Motor neuron (in vitro differentiated cells): Measurements from ENCODE around the gene PODN. TPM values are rescaled to one million over a fixed set of nuclear protein-coding genes. Genes with fewer than 3 reads are reported as not detected.
A peak's percentile ranks its signal among the peaks of the same experiment; 100 is the strongest.

Source experiments
- ATAC-seq, 8 experiments: fragments of 200-7000 bp; cut with Tn5 transposase; replicated peaks in 6 of 8; 2 replicates each; pipeline ENCODE4 v1.8.0; 2021; ENCODE audit warnings: mild to moderate bottlenecking in 8 of 8, moderate library complexity in 8 of 8
- H3K27ac ChIP-seq, 2 donors: fragments of 250-450 bp; sonication (Bioruptor Pico); 2 replicates each; pipeline ENCODE4 v1.9.0; 2021; ENCODE audit warnings: antibody characterized with exemption in 2 of 2, mild to moderate bottlenecking in 2 of 2, moderate library complexity in 1 of 2
- H3K4me1 ChIP-seq, 2 donors: fragments of 250-450 bp; sonication (Bioruptor Pico); replicated peaks in 1 of 2; 2 replicates each; pipeline ENCODE4 v1.6.1; 2021; ENCODE audit warnings: antibody characterized with exemption in 2 of 2, mild to moderate bottlenecking in 2 of 2, moderate library complexity in 1 of 2
- H3K4me3 ChIP-seq, 5 donors: fragments of 250-450 bp; sonication (Bioruptor Pico); 2 replicates each; pipeline ENCODE4 v1.9.0; 2021; ENCODE audit warnings: antibody characterized with exemption in 5 of 5, mild to moderate bottlenecking in 5 of 5, moderate library complexity in 4 of 5
- WGBS, 10 experiments: fragments of 450-650 bp; shearing (Covaris generic); methylation state at CpG; one replicate each; pipeline ENCODE4 v1.0.0; 2022; 5-methylcytosine and 5-hydroxymethylcytosine counted together
- in situ Hi-C, 9 experiments: fragments of 400-800 bp; cut with MboI; loops; one replicate each; pipeline ENCODE4 v1.15.0; 2021; ENCODE audit warnings: low sequenced_read_pairs in 9 of 9, low pct_unique_long_range_greater_than_20kb in 2 of 9; ENCODE audit not compliant: unreplicated experiment in 9 of 9
- total RNA-seq, 8 experiments: library from RNA; unstranded; fragments of 300-600 nt; gene quantifications; 2 replicates each; pipeline versions ENCODE4 v1.2.3 to v1.2.4, GENCODE V29; 2022

PODN gene
- total RNA-seq, 8 experiments from 2014 or later: 0.05 to 37.9 (median 1.2) TPM

GRCh38 chr1:53107570-53108322 lies 45.7 kb downstream of the PODN start:
- no peak overlapping the region for H3K4me3 ChIP-seq
- in situ Hi-C loops: no loop called here
- no peak overlapping the region for H3K27ac ChIP-seq
- WGBS, 10 experiments: 4 to 100% (median 85%) methylated on average over 2 to 15 of the region's 15 CpGs
- peaks cover 12 to 27% of the 10 kb centered on the region in 2 donors for H3K4me1 ChIP-seq
- ATAC-seq: peak in 1 of 8 experiments; percentile 12

- in situ Hi-C loops: no loop called here
- ATAC-seq: peak in 5 of 8 experiments; percentile 60 to 80 (median 71)
- H3K27ac ChIP-seq: no peak overlapping the region
Measured at GRCh38 chr1:53108646-53109580, 46.9 kb downstream of the PODN start.

GRCh38 chr1:53110370-53111072 lies 48.5 kb downstream of the PODN start:
- 0 to 100% (median 73%) methylated on average over 1 to 14 of the region's 18 CpGs; no CpG with 5 or more reads in 1 of the 10 experiments for WGBS, 10 experiments
- in situ Hi-C loops: no loop called here
- H3K4me3 ChIP-seq: no peak overlapping the region
- peak in 3 of 8 experiments; percentile 57 to 77 (median 58) for ATAC-seq
- peaks cover 8 to 21% of the 10 kb centered on the region in 2 donors for H3K4me1 ChIP-seq
- H3K27ac ChIP-seq: no peak overlapping the region

More at GRCh38 chr1:53108646-53109580, 46.9 kb downstream of the PODN start:
- Histone ChIP-seq H3K4me3 (no peak overlapping the region), H3K4me1 (peaks cover 12 to 27% of the 10 kb centered on the region in 2 donors)
- 0 to 89% (median 78%) methylated on average over 1 to 12 of the region's 14 CpGs; no CpG with 5 or more reads in 1 of the 10 experiments for whole genome bisulfite sequencing, 10 experiments

GRCh38 chr1:53111073-53111556 lies 49.1 kb downstream of the PODN start:
- no peak overlapping the region for H3K27ac ChIP-seq
- 0 to 92% (median 79%) methylated on average over 2 to 7 of the region's 10 CpGs; no CpG with 5 or more reads in 4 of the 10 experiments for WGBS, 10 experiments
- H3K4me3 ChIP-seq: no peak overlapping the region
- in situ Hi-C loops: no loop called here
- H3K4me1 ChIP-seq: peaks cover 12 to 27% of the 10 kb centered on the region in 2 donors
- peak in 7 of 8 experiments; percentile 21 to 87 (median 26) for ATAC-seq

GRCh38 chr1:53111693-53112092 lies 49.7 kb downstream of the PODN start:
- WGBS, 10 experiments: 0 to 93% (median 70%) methylated on average over 1 to 5 of the region's 5 CpGs; no CpG with 5 or more reads in 4 of the 10 experiments
- in situ Hi-C loops: no loop called here
- Histone ChIP-seq H3K4me1 (peaks cover 15 to 30% of the 10 kb centered on the region in 2 donors), H3K4me3 (no peak overlapping the region), H3K27ac (no peak overlapping the region)
- ATAC-seq: no peak

GRCh38 chr1:53112271-53112774 lies 50.3 kb downstream of the PODN start:
- 60 to 100% (median 100%) methylated on average over 1 to 2 of the region's 2 CpGs; no CpG with 5 or more reads in 5 of the 10 experiments for WGBS, 10 experiments
- no peak for ATAC-seq
- in situ Hi-C loops: no loop called here

GRCh38 chr1:53112861-53113260 lies 50.8 kb downstream of the PODN start:
- no peak overlapping the region for H3K4me3 ChIP-seq
- peaks cover 15 to 30% of the 10 kb centered on the region in 2 donors for H3K4me1 ChIP-seq
- in situ Hi-C loops: no loop called here
- no peak overlapping the region for H3K27ac ChIP-seq
- no peak for ATAC-seq
- WGBS, 10 experiments: 58 to 100% (median 76%) methylated on average over 1 to 4 of the region's 4 CpGs; no CpG with 5 or more reads in 4 of the 10 experiments

More at GRCh38 chr1:53112271-53112774, 50.3 kb downstream of the PODN start:
- H3K4me1 ChIP-seq: peaks cover 15 to 30% of the 10 kb centered on the region in 2 donors
- H3K4me3 ChIP-seq: no peak overlapping the region
- no peak overlapping the region for H3K27ac ChIP-seq

GRCh38 chr1:53114090-53114489 lies 52.1 kb downstream of the PODN start:
- ATAC-seq: no peak
- Histone ChIP-seq H3K4me1 (peaks cover 12 to 27% of the 10 kb centered on the region in 2 donors), H3K27ac (no peak overlapping the region), H3K4me3 (no peak overlapping the region)
- WGBS, 10 experiments: 93 to 100% (median 100%) methylated on average over 1 to 3 of the region's 6 CpGs; no CpG with 5 or more reads in 7 of the 10 experiments
- in situ Hi-C loops: no loop called here

- WGBS, 10 experiments: 92 to 100% (median 98%) methylated on average over 1 to 7 of the region's 24 CpGs; no CpG with 5 or more reads in 6 of the 10 experiments
- no peak for ATAC-seq
- in situ Hi-C loops: no loop called here
- H3K27ac ChIP-seq: no peak overlapping the region
- H3K4me1 ChIP-seq: peaks cover 9 to 24% of the 10 kb centered on the region in 2 donors
- no peak overlapping the region for H3K4me3 ChIP-seq
Measured at GRCh38 chr1:53114581-53115400, 52.8 kb downstream of the PODN start.

- H3K4me3 ChIP-seq: no peak overlapping the region
- H3K4me1 ChIP-seq: peaks cover 14 to 26% of the 10 kb centered on the region in 2 donors
- peak in 6 of 8 experiments; percentile 76 to 83 (median 78) for ATAC-seq
- 46 to 82% (median 65%) methylated on average over 3 to 10 of the region's 20 CpGs; no CpG with 5 or more reads in 4 of the 10 experiments for WGBS, 10 experiments
- in situ Hi-C loops: no loop called here
- H3K27ac ChIP-seq: no peak overlapping the region
Measured at GRCh38 chr1:53115403-53116306, 53.6 kb downstream of the PODN start.
